GM10266 (cell line): ENCODE results near the gene TMCC3.

Experiments used
- DNase-seq: peaks from one replicate; pipeline ENCODE4 v3.0.0; 2012; ENCODE audit errors: extremely low spot score
- TF ChIP-seq, protein P1 (sequence below): IDR thresholded peaks from 2 replicates; pipeline ENCODE4 v1.5.1; 2012; ENCODE audit warnings: mild to moderate bottlenecking, low read depth; ENCODE audit not compliant: control insufficient read depth, insufficient read depth; ENCODE audit errors: missing control alignments

Gene TMCC3

DNA sequence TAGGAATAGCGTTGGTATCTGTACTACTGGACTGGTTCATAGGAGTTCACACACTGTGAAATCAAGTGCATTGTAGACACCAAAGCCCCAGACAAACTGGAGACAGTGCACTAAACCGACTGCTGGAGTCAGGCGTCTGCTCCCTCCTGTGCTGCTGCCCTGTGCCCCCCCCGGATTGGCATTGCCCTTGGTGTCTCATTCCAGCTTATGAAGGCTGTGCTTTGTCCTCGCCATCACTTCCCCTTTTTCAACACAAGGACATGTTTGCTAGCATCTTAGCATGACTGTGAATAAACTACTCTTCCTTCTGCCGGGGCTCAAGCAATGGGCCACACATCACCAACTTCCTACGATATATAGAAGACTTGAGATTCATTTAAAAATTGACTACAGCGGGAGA lies 84.0 kb downstream of the TMCC3 start:
- TF ChIP-seq, protein P1, sequence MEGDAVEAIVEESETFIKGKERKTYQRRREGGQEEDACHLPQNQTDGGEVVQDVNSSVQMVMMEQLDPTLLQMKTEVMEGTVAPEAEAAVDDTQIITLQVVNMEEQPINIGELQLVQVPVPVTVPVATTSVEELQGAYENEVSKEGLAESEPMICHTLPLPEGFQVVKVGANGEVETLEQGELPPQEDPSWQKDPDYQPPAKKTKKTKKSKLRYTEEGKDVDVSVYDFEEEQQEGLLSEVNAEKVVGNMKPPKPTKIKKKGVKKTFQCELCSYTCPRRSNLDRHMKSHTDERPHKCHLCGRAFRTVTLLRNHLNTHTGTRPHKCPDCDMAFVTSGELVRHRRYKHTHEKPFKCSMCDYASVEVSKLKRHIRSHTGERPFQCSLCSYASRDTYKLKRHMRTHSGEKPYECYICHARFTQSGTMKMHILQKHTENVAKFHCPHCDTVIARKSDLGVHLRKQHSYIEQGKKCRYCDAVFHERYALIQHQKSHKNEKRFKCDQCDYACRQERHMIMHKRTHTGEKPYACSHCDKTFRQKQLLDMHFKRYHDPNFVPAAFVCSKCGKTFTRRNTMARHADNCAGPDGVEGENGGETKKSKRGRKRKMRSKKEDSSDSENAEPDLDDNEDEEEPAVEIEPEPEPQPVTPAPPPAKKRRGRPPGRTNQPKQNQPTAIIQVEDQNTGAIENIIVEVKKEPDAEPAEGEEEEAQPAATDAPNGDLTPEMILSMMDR: no peak
- no peak for DNase-seq

- no peak for DNase-seq
- TF ChIP-seq, protein P1: no peak
These were observed 84.7 kb downstream of the TMCC3 start for GRCh38 chr12:94565683-94566082.

GRCh38 chr12:94563286-94563685 lies 87.1 kb downstream of the TMCC3 start:
- TF ChIP-seq, protein P1: no peak
- no peak for DNase-seq

DNA sequence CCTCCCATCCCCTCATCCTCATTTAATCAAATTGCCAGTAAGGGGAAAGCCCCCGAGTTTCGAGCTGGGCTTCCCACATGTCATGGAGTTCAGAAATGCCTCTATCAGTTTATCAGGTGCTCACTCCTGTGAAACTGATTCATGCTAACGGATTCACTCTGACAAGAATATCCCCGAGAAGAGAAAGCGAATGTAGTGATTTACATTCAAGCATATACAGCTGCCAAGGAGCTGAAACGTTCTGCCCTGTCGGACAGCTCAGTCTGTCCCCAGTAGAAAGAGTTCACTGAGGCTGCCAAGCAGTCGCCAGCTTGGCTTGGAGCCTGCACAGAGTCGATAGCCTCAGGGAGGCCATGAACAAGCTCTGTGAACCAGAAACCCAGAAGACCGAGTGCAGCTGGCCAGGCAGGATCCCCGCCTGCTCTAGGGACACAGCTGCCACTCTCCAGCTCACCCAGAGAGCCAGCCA lies 88.4 kb downstream of the TMCC3 start:
- peak; percentile 52 for DNase-seq

DNA sequence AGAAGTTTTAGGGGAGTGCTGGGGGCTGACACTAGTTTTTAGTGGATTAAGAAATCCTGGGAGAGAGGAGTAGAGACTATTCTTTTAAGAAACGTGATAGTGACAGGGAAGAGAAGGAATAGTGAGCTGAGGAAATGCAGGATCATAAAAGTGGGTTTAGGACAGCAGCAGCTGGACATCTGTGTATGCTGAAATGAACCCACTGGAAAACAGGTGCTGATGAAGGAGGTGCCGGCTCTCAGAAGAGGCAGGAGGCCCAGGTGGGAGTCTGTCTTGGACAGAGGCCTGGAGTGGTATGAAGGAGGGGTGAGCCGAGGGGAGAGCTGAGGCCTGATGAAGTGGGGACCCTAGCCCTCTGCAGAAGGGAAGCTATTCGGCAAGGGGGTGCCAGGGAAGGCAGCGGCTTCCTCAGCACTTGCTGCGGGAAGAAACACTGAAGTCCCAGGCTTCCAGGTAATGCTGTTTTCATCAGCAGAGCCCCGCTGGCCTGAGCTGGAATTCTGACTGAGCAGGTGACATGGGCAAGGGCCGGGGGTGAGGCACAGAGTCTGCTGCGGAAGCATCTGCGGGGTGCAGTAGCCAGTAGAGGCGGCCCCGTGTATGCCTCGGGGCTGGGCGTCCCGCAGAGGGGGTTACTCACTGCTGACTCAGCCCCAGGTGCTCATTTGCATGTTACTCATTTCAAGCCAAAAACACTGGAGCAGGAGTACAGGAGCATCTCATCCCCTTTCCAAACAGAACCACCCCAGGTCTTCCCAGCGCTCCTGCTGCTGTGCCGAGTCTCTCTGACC lies 89.7 kb downstream of the TMCC3 start:
- DNase-seq: peak; percentile 54
- TF ChIP-seq, protein P1: no peak

More for the DNA sequence above, 88.4 kb downstream of the TMCC3 start:
- TF ChIP-seq, protein P1: no peak

DNA sequence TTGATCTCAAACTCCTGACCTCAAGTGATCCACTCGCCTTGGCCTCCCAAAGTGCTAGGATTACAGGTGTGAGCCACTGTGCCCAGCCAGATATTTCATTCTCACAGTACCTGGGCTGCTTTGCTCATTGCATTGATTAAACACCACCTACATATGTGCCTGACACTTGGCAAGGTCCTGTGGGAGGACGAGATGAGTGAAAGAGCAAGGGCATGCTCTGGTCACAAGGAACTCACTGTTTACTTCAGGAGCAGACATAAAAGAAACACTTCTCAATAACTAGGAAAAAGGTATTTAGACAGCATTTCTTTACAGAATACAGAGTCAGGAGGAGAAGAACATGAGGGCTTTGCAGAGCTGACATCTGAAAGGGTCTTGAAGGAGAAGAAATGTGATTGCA lies 91.7 kb downstream of the TMCC3 start:
- no peak for DNase-seq
- TF ChIP-seq, protein P1: no peak

DNA sequence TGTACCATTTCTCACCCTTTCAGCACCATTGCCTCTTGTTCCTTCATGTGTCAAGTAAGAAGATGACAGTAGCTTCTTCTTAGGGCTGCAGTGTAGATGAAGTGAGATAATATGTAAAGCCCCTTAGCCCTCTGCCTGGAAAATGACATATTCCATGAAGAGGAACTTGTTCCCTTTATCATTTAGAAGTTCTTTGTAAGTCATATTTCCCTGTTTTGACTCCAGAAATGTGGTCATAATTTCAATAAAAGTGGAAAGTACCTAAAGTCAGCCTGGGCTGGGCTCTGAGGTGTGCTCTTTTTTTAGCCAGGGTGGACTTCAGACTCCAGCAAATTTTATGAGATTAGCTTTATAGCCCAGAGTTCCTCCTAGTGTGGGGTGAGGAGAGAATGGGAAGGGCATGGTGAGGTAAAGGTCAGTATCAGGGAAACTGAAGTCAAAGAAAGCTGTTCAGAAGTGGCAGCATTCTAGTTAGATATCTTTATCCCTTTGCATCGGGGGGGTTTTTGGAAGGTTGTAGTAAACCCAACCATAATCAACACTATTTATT lies 92.5 kb downstream of the TMCC3 start:
- TF ChIP-seq, protein P1: no peak

More for the DNA sequence above, 92.5 kb downstream of the TMCC3 start:
- no peak for DNase-seq
